WI38 (cell line): ENCODE data around the gene S100A11.

Experiments
- H3K4me3 ChIP-seq: 2 replicates; pipeline ENCODE4 v1.5.1; 2011; ENCODE audit warnings: low read depth, mild to moderate bottlenecking, control low read depth, low read length
- CTCF ChIP-seq: IDR thresholded peaks from 2 replicates; pipeline ENCODE4 v1.5.1; 2012; ENCODE audit warnings: low read depth, mild to moderate bottlenecking, control low read depth, low read length

S100A11 gene

DNA sequence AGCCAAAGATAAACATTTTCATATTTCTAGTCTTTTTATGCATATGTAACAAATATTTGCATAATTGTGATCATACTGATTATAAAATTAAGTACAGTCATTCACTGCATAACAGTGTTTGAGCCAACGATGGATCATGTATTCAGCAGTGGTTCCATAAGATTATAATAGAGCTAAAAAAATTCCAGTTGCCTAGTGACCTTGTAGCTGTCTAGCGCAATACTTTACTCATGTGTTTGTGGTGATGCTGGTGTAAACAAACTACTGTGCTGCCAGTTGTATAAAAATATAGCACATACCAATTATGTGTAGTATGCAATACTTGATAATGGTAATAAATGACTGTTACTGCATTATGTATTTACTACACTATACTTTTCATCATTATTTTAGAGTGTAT lies 41.0 kb downstream of the S100A11 start:
- no peak overlapping the region for H3K4me3 ChIP-seq
- TF ChIP-seq CTCF, result no peak

- no peak for TF ChIP-seq CTCF
- H3K4me3 ChIP-seq, result no peak overlapping the region
Measured at GRCh38 chr1:151994956-151995355, 41.8 kb downstream of the S100A11 start.

- H3K4me3 ChIP-seq, result peak within 1 kb of the TSS; percentile 98
- no peak for TF ChIP-seq CTCF
Measured at GRCh38 chr1:151993734-151994496, 42.9 kb downstream of the S100A11 start, which contains the start of gene S100A10. TSS of gene S100A10 (minus strand) at chr1:151993859. CDS start at chr1:151986230, 7,629 bp downstream.

GRCh38 chr1:151993084-151993733 lies 43.6 kb downstream of the S100A11 start:
- no peak for TF ChIP-seq CTCF
- peak overlapping the region; percentile 98 for H3K4me3 ChIP-seq

GRCh38 chr1:151992303-151993083 lies 44.3 kb downstream of the S100A11 start:
- no peak for TF ChIP-seq CTCF
- H3K4me3 ChIP-seq, result peak overlapping the region; percentile 98

GRCh38 chr1:151991663-151992302 lies 45.0 kb downstream of the S100A11 start:
- no peak for TF ChIP-seq CTCF
- H3K4me3 ChIP-seq, result peak overlapping the region; percentile 98
